Vagina (tissue), 2 donors: ENCODE data around the gene PTPRG. TPM values are rescaled to one million over a fixed set of nuclear protein-coding genes. Genes with fewer than 3 reads are reported as not detected.
A peak's percentile ranks its signal among the peaks of the same experiment; 100 is the strongest.

Experiments
- DNase-seq, 2 donors: peaks; one replicate each; pipeline ENCODE4 v3.0.0-alpha.2; 2017; ENCODE audit errors: extremely low spot score in 2 of 2
- H3K27ac ChIP-seq: fragments of 200-600 bp; sonication (generic); one replicate; pipeline ENCODE4 v1.5.1; 2019
- H3K27me3 ChIP-seq: fragments of 200-600 bp; sonication (generic); one replicate; pipeline ENCODE4 v1.5.1; 2019
- H3K36me3 ChIP-seq, 2 donors: fragments of 200-600 bp; sonication (generic); one replicate each; pipeline ENCODE4 v1.5.1; 2017 to 2019
- H3K4me1 ChIP-seq: fragments of 200-600 bp; sonication (generic); one replicate; pipeline ENCODE4 v1.5.1; 2019
- H3K4me3 ChIP-seq, 2 donors: fragments of 200-600 bp; sonication (generic); 1 replicate in 1 of 2; 2 replicates in 1 of 2; pipeline ENCODE4 v1.5.1; 2016 to 2019
- H3K9me3 ChIP-seq: fragments of 200-600 bp; sonication (generic); one replicate; pipeline ENCODE4 v1.5.1; 2019
- CTCF ChIP-seq, 3 experiments: fragments of 450-650 bp in 2 of 3; fragments of 200-600 bp in 1 of 3; sonication (generic) in 1 of 3; IDR thresholded peaks; one replicate each; pipeline ENCODE4 v1.5.1; 2017 to 2019; ENCODE audit warnings: antibody characterized with exemption in 3 of 3, mild to moderate bottlenecking in 2 of 3, moderate library complexity in 2 of 3
- POLR2A ChIP-seq, 2 donors: fragments of 450-650 bp; IDR thresholded peaks; one replicate each; pipeline ENCODE4 v1.6.1; 2017; ENCODE audit warnings: antibody characterized with exemption in 2 of 2, mild to moderate bottlenecking in 2 of 2, moderate library complexity in 2 of 2
- POLR2AphosphoS5 ChIP-seq, 2 donors: sonication (generic); formaldehyde crosslinking; IDR thresholded peaks; one replicate each; pipeline ENCODE4 v1.9.0; 2017; ENCODE audit warnings: antibody characterized with exemption in 2 of 2, mild to moderate bottlenecking in 2 of 2, low read depth in 1 of 2; ENCODE audit not compliant: insufficient read depth in 1 of 2
- intact Hi-C: fragments of 100-400 bp; cut with DNase I; formaldehyde crosslinking; loops from one replicate; pipeline ENCODE4 v1.15.1; 2023
- total RNA-seq: library from RNA; depleted of rRNA; stranded (reverse); fragments of >200 nt; gene quantifications from one replicate; pipeline ENCODE4 v1.2.3, GENCODE V29; 2016

Gene PTPRG
- total RNA-seq, 1 donor from 2014 or later: 47.6 TPM

- no peak for TF ChIP-seq POLR2AphosphoS5 (IDR thresholded peaks at IDR 0.05; ENCODE audit: insufficient read depth in 1 of 2, low read depth in 1 of 2)
- TF ChIP-seq CTCF (IDR thresholded peaks at IDR 0.05): no peak
- no peak for TF ChIP-seq POLR2A (IDR thresholded peaks at IDR 0.05)
- Histone ChIP-seq H3K27me3 (no peaks in the 10 kb centered on the region), H3K27ac (no peak overlapping the region), H3K4me3 (no peak overlapping the region), H3K36me3 (no peaks in the 10 kb centered on the region), H3K9me3 (no peaks in the 10 kb centered on the region), H3K4me1 (no peaks in the 10 kb centered on the region)
- no peak for DNase-seq
- intact Hi-C loops: loop anchor here (5.0 kb wide), 1 partner anchor 1986 kb away; no protein-coding TSS in a partner anchor
These were observed 267.0 kb downstream of the PTPRG start for GRCh38 chr3:61828184-61828874.

GRCh38 chr3:61828880-61829721 lies 267.7 kb downstream of the PTPRG start:
- Histone ChIP-seq H3K4me1 (no peaks in the 10 kb centered on the region), H3K27ac (peak overlapping the region; percentile 18), H3K36me3 (no peaks in the 10 kb centered on the region), H3K4me3 (no peak overlapping the region), H3K9me3 (no peaks in the 10 kb centered on the region), H3K27me3 (no peaks in the 10 kb centered on the region)
- intact Hi-C loops: loop anchor here (5.0 kb wide), 1 partner anchor 1987 kb away; no protein-coding TSS in a partner anchor
- DNase-seq: no peak
- TF ChIP-seq CTCF (IDR thresholded peaks at IDR 0.05): no peak
- no peak for TF ChIP-seq POLR2AphosphoS5 (IDR thresholded peaks at IDR 0.05; ENCODE audit: insufficient read depth in 1 of 2, low read depth in 1 of 2)
- TF ChIP-seq POLR2A (IDR thresholded peaks at IDR 0.05): no peak

- Histone ChIP-seq H3K9me3 (no peaks in the 10 kb centered on the region), H3K4me1 (no peaks in the 10 kb centered on the region), H3K36me3 (no peaks in the 10 kb centered on the region), H3K27ac (peak overlapping the region; percentile 18), H3K27me3 (no peaks in the 10 kb centered on the region), H3K4me3 (no peak overlapping the region)
- DNase-seq: no peak
- TF ChIP-seq CTCF (IDR thresholded peaks at IDR 0.05) (no peak), POLR2AphosphoS5 (IDR thresholded peaks at IDR 0.05; ENCODE audit: insufficient read depth in 1 of 2, low read depth in 1 of 2) (no peak), POLR2A (IDR thresholded peaks at IDR 0.05) (no peak)
- intact Hi-C loops: loop anchor here (5.0 kb wide), 1 partner anchor 1988 kb away; no protein-coding TSS in a partner anchor
These were observed 268.5 kb downstream of the PTPRG start for GRCh38 chr3:61829722-61830350.

GRCh38 chr3:61831973-61832372 lies 270.6 kb downstream of the PTPRG start:
- no peak overlapping the region for H3K27ac ChIP-seq
- DNase-seq: no peak
- no peak for TF ChIP-seq POLR2A (IDR thresholded peaks at IDR 0.05)
- no peak for TF ChIP-seq CTCF (IDR thresholded peaks at IDR 0.05)
- no peak for TF ChIP-seq POLR2AphosphoS5 (IDR thresholded peaks at IDR 0.05; ENCODE audit: insufficient read depth in 1 of 2, low read depth in 1 of 2)
- no peaks in the 10 kb centered on the region for H3K9me3 ChIP-seq
- intact Hi-C loops: no loop called here
- no peak overlapping the region for H3K4me3 ChIP-seq
- no peaks in the 10 kb centered on the region for H3K27me3 ChIP-seq
- H3K36me3 ChIP-seq: no peaks in the 10 kb centered on the region
- no peaks in the 10 kb centered on the region for H3K4me1 ChIP-seq
